Measurements from ENCODE around the gene KRTAP4-11. TPM values are rescaled to one million over a fixed set of nuclear protein-coding genes. Genes with fewer than 3 reads are reported as not detected.
"Not testable (repeated sequence)": the region's sequence is repeated elsewhere in the genome, so short reads cannot be mapped to it uniquely, and the experiment has no call there.

The KRTAP4-11 gene
- polyA plus RNA-seq (ENCODE audit: insufficient read length in 4 of 4), result not detected

- not testable (repeated sequence) for DNase-seq (ENCODE audit: low read depth in 4 of 4, low spot score in 2 of 4)
Observed at GRCh38 chr17:41117846-41118386, at the start of gene KRTAP4-11. KRTAP4-11 (minus strand) TSS chr17:41118373; CDS start chr17:41118315, 58 bp downstream.

- DNase-seq (ENCODE audit: low read depth in 4 of 4, low spot score in 2 of 4), result no peak
Observed at GRCh38 chr17:41167561-41167960, 49.4 kb upstream of the KRTAP4-11 start.

GRCh38 chr17:41163828-41164227 lies 45.7 kb upstream of the KRTAP4-11 start:
- no peak for DNase-seq (ENCODE audit: low read depth in 4 of 4, low spot score in 2 of 4)

- DNase-seq (ENCODE audit: low read depth in 4 of 4, low spot score in 2 of 4), result no peak
Observed at GRCh38 chr17:41160648-41161047, 42.5 kb upstream of the KRTAP4-11 start, which contains the start of gene KRTAP4-4. KRTAP4-4 (minus strand) TSS chr17:41160748; CDS start chr17:41160691, 57 bp downstream.

GRCh38 chr17:41160190-41160589 lies 42.0 kb upstream of the KRTAP4-11 start:
- not testable (repeated sequence) for DNase-seq (ENCODE audit: low read depth in 4 of 4, low spot score in 2 of 4)

GRCh38 chr17:41153856-41154255 lies 35.7 kb upstream of the KRTAP4-11 start:
- DNase-seq (ENCODE audit: low read depth in 4 of 4, low spot score in 2 of 4), result no peak

- no peak for DNase-seq (ENCODE audit: low read depth in 4 of 4, low spot score in 2 of 4)
Observed at GRCh38 chr17:41151525-41151924, 33.4 kb upstream of the KRTAP4-11 start.

GRCh38 chr17:41150026-41150425 lies 31.9 kb upstream of the KRTAP4-11 start:
- no peak for DNase-seq (ENCODE audit: low read depth in 4 of 4, low spot score in 2 of 4)

GRCh38 chr17:41149652-41149985 lies 31.4 kb upstream of the KRTAP4-11 start, which contains the start of gene KRTAP4-5:
KRTAP4-5 (minus strand) TSS chr17:41149825; CDS start chr17:41149767, 58 bp downstream.
- DNase-seq (ENCODE audit: low read depth in 4 of 4, low spot score in 2 of 4), result no peak

- not testable (repeated sequence) for DNase-seq (ENCODE audit: low read depth in 4 of 4, low spot score in 2 of 4)
Observed at GRCh38 chr17:41148971-41149651, 30.9 kb upstream of the KRTAP4-11 start.

- no peak for DNase-seq (ENCODE audit: low read depth in 4 of 4, low spot score in 2 of 4)
Observed at GRCh38 chr17:41147531-41148204, 29.5 kb upstream of the KRTAP4-11 start.

- no peak for DNase-seq (ENCODE audit: low read depth in 4 of 4, low spot score in 2 of 4)
Observed at GRCh38 chr17:41145261-41145660, 27.1 kb upstream of the KRTAP4-11 start.

GRCh38 chr17:41144846-41145245 lies 26.7 kb upstream of the KRTAP4-11 start:
- DNase-seq (ENCODE audit: low read depth in 4 of 4, low spot score in 2 of 4), result no peak

- no peak for DNase-seq (ENCODE audit: low read depth in 4 of 4, low spot score in 2 of 4)
Observed at GRCh38 chr17:41141361-41141760, 23.2 kb upstream of the KRTAP4-11 start.

GRCh38 chr17:41140360-41141131 lies 22.4 kb upstream of the KRTAP4-11 start, which contains the start of gene KRTAP4-6:
KRTAP4-6 (minus strand) TSS chr17:41140544; CDS start chr17:41140487, 57 bp downstream.
- DNase-seq (ENCODE audit: low read depth in 4 of 4, low spot score in 2 of 4), result no peak

GRCh38 chr17:41139865-41140264 lies 21.7 kb upstream of the KRTAP4-11 start:
- DNase-seq (ENCODE audit: low read depth in 4 of 4, low spot score in 2 of 4), result not testable (repeated sequence)

GRCh38 chr17:41133880-41134735 lies 15.9 kb upstream of the KRTAP4-11 start:
- DNase-seq (ENCODE audit: low read depth in 4 of 4, low spot score in 2 of 4), result no peak

- no peak for DNase-seq (ENCODE audit: low read depth in 4 of 4, low spot score in 2 of 4)
Observed at GRCh38 chr17:41131979-41132378, 13.8 kb upstream of the KRTAP4-11 start.

- DNase-seq (ENCODE audit: low read depth in 4 of 4, low spot score in 2 of 4), result no peak
Observed at GRCh38 chr17:41127371-41127770, 9.2 kb upstream of the KRTAP4-11 start.

- DNase-seq (ENCODE audit: low read depth in 4 of 4, low spot score in 2 of 4), result no peak
Observed at GRCh38 chr17:41126412-41126811, 8.2 kb upstream of the KRTAP4-11 start.
